Stimulated activated CD8-positive, alpha-beta memory T cell treated with anti-CD3 and anti-CD28 coated beads, Interleukin-7, amount 100 ng/mL, for 1 hour (primary cell): Measurements from ENCODE around the gene ANAPC16.
"Not testable (repeated sequence)": the region's sequence is repeated elsewhere in the genome, so short reads cannot be mapped to it uniquely, and the experiment has no call there.

Experiments used
- DNase-seq, 2 donors: peaks; one replicate each; pipeline ENCODE4 v3.0.0-alpha.2; 2020; ENCODE audit warnings: low read depth in 2 of 2

ANAPC16 gene

DNA sequence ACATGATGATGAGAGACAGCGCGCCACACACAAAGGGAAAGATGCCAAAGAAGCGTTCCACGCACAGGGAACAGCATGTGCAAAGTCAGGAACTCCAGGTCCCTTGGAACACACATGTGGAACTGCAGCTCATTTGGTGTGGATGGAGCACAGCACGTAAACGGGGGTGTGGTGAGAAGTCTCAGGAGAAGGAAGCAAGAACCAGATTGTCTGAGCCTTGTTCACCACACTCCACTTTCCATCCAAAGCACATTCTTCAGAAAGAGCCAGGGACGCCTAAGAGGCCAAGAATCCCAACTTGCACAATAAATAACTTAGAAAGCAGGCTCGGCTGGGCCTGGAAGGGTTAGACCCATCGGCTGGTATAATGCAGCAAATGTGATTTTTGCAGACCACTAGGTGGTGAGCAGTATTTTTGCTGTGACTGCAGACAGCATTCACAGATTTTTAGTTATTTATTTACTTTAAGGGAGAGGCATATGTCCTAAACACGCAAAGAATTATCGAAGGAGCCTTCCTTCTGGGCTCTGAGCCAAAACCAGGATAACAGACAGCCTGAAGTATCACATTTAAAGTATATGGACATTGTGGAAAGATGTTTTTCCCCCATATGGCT lies 28.1 kb downstream of the ANAPC16 start:
- DNase-seq: no peak

DNA sequence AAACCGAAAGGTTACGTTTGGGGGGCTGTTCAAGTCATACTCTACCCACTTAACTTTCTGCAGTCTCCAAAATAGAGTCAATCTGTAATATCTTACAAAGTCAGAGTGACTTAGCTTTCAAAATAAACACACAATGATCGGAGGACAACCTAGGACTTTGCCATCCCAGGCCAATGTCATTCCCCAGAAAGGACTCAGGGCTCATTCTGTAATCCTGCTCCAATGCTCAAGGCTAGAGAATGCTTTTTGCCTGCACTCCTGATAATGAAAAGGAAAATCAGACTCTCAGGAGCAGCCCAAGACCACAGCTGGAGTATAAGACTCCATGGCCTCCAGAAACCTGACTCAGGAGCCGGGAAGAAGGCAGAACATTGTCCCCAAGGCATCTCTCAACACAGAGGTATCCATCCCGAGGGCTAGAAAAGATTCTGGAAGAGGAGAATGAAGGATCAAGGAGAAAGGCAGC lies 28.8 kb downstream of the ANAPC16 start:
- no peak for DNase-seq

DNA sequence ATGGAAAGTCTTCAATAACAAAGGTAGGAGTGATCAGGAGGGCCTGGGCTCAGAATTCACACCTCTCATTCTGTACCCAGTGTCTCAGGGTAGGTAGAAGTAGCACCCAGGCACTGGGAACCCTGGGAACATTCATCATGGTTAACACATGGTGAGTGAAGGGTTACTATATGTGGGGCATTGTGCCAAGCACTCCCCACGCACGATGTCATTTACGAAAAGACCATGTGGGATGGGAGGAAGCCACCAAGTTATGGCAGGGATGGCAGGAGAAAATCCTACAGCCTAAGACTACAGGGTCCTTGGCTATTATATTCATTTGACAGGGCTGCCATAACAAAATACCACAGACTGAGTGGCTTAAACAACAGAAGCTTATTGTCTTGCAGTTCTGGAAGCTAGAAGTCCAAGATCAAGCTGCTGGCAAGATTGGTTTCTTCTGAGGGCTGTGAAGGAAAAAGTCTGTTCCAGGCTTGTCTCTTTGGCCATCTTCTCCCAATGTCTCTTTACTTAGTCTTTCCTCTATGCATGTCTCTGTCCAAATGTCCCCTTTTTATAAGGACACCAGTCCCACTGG lies 30.2 kb downstream of the ANAPC16 start:
- DNase-seq: no peak

- peak; percentile 32 to 47 for DNase-seq
These were observed 32.8 kb downstream of the ANAPC16 start for GRCh38 chr10:72248468-72249151.

- DNase-seq: not testable (repeated sequence)
These were observed 33.5 kb downstream of the ANAPC16 start for GRCh38 chr10:72249176-72249862.

DNA sequence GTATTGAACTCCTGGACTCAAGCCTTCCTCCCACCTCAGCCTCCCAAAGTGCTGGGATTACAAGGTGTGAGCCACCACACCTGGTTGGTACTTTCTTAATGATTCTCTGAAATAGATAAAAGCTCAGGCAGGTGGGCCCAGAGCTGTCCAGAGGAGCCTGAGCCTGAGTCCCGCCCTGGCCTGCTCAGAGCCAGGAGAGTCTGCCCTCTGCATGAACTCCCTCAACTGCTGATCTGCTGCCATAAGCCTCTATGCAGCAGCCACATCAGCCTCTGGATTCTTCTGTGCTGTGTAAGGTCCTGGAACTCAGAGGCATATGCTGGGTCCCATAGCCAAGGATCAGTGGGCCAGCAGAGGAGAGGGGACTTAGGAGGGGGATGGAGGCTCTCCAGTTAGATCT lies 34.9 kb downstream of the ANAPC16 start:
- no peak for DNase-seq

GRCh38 chr10:72251635-72252034 lies 35.8 kb downstream of the ANAPC16 start:
- no peak for DNase-seq

- DNase-seq: no peak
These were observed 37.2 kb downstream of the ANAPC16 start for GRCh38 chr10:72252972-72253371.

DNA sequence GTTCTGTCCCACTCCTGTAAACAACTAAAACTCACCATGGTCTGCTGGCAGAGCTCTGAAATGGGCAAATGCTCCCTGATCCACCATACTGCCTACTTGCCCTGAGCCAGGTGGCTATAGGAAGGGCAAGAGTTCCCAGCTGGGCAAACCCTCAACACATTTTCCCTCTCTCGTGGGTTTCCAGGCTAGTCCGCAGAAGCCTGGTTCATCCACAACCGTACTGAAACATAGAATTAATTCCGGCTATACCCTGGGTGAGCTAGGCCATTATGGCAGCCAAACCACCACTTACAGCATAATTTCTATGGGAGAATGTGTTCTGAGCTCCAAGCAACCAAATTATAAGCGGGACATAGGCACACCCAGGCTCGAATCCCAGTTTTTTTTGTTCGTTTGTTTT lies 37.8 kb downstream of the ANAPC16 start:
- DNase-seq: no peak

DNA sequence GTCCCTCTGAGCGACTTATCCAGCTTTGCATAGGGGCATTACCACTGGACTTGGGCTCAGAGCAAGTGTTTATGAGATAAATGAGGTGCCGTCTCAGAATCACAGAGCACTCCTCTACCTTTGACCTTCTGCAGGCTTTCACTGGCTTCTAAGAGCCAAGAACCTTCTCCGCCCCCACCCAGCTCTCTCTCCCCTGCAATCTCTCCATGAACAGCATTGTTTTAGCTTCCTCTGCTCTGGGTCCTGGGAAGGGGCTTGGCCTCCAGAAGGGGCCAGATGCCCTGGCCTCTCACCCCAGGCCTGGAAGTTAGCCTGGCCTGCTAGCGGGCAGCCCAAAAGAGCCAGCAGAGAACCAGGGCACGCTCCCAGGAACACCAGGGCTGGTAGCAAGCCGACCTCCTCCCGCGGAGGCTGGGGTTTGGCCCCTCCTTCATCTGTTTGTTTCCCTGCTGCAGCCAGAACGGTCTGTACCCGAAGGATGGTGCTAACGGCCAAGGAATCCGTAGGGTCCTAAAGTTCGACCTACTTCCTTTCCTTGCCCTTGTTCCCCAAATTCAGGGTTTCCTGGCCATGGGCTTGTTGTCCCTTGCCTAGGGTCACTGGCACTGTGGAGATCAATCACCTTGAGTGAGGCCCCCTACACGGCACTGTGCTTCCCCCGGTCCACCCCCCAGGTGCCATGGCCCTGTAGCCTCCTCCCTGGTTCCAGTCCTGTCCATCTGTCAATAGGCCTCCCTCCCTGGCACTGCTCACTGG lies 39.2 kb downstream of the ANAPC16 start:
- no peak for DNase-seq

DNA sequence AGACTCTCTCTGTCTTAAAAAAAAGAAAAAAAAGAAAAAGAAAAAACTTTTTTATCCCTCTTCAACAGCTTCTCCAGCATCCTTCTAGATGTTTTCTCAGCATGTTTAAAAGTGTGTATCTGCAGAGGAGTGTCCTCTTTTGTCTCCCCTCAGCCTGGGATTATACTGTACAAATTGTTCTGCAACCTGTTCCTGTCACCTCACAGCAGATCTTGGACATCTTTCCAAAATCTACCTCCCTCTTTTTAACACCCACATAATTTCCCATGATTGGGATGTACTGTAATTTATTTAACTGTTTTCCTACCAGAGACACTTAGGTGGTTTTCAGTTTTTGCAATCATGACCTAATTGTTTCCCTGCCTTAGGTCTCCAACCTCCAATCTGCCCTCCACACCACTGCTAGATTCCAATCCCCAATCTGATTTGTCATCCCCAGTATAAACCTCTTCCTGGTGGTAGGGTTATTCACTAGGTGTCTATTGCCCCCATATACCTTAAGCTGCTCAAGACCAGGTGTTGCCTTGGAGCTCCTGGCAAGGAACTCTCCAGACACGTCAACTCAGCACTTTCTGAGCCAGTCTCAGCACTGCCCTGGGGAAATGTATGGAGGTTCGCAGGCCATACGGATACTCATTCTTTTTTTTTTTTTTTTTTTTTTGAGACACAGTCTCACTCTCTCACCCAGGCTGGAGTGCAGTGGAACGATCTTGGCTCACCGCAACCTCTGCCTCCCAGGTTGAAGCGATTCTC lies 40.3 kb downstream of the ANAPC16 start:
- no peak for DNase-seq

DNA sequence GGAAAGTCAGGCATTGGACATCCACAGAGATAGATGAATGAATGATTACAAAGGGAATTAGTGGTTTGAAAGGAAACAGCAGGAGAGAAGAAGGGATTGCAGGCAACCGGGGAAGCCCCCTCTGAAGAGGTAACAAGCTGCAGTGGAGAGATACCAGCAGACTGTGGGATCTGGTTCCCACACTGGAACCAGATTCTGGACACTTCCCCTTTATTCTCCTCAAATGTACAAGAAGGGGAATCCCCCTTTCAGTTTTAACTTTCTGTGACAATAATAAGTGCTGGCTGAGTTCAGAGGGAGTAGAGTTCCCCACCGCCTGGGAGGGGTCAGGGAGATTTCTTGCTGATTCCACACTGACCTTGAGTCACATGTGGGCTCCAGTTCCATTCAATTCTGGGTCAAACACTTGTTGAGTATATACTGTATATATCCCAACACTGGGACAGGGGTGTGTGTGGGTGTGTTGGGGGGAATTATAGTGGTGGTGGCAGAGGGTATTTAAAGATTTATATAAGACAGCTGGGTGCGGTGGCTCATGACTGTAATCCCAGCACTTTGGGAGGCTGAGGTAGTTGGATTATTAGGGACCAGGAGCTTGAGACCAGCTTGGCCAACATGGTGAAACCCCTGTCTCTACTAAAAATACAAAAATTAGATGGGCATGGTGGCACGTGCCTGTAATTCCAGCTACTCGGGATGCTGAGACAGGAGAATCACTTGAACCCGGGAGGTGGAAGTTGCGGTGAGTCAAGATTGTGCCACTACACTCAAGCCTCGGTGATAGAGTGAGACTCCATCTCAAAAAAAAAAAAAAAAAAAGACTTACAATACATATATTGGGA lies 41.5 kb downstream of the ANAPC16 start:
- DNase-seq: no peak

GRCh38 chr10:72258617-72259016 lies 42.8 kb downstream of the ANAPC16 start:
- no peak for DNase-seq

GRCh38 chr10:72259491-72260238 lies 43.9 kb downstream of the ANAPC16 start:
- DNase-seq: no peak

DNA sequence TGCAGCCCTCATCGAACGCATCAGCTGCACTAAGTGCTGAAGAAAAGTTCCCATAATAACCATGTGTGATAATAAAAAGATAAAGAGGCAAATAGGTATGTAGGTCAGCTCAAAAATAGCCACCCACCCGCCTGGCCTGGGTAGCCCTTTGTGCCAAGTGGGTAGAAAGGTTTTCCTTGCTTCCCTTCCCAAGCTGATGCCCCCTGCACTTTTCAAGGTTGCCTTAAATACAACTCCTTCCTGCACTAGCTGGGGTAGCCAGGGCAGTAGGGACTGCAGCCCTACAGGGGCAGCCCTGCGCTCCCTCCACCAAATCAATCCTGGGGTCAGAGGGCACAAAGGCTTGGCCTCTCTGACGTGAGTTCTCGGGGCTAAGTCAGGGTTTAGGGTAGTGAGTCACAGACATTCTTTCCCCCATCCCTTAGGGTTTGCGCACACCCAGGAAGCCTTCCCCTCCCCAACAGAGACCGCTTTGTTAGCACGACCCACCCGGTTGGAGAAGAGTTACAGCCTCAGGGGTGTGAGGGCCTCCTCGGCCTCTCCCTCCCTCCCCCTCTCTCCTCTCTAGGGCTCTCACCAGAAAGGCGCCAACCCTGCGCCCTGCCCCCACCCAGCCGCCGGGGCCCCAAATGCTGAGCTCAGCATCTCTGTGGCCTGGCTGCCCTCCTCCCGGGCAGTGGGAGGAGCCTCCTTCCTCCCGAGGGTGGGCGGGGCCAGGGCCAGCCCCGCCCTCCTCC lies 44.6 kb downstream of the ANAPC16 start:
- DNase-seq: peak; percentile 58 to 63

- DNase-seq: no peak
These were observed 45.4 kb downstream of the ANAPC16 start for GRCh38 chr10:72260976-72261783.

GRCh38 chr10:72261784-72262404 lies 46.1 kb downstream of the ANAPC16 start:
- DNase-seq: no peak
